Right ventricle myocardium superior (tissue), 1 donor: ENCODE results near the gene MORC4. TPM values are rescaled to one million over a fixed set of nuclear protein-coding genes. Genes with fewer than 3 reads are reported as not detected.

Experiments
- ATAC-seq: fragments of 200-7000 bp; cut with Tn5 transposase; one replicate; pipeline ENCODE4 v1.9.1; 2020; ENCODE audit warnings: mild to moderate bottlenecking; ENCODE audit not compliant: poor library complexity
- DNase-seq: peaks from one replicate; pipeline ENCODE4 v3.0.0-alpha.2; 2020
- intact Hi-C: fragments of 100-400 bp; cut with DNase I; formaldehyde crosslinking; loops from one replicate; pipeline ENCODE4 v1.11.2; 2022
- total RNA-seq: library from RNA; stranded (reverse); fragmentation: NEBNext Ultra II Directional; extraction: Animal tissue kit (Norgen Biotek cat#: 25700); gene quantifications from one replicate; pipeline ENCODE4 v1.2.1, GENCODE V29; 2021
- donor health status: DM: no; HTN: yes; CAD: no; lungs with severe emphysema.

The MORC4 gene
- total RNA-seq, 1 donor from 2014 or later: 2.4 TPM

- intact Hi-C loops: no loop called here
- no peak for DNase-seq
- ATAC-seq: no peak
Observed at GRCh38 chrX:106955004-106955772, 44.8 kb downstream of the MORC4 start.

- ATAC-seq: no peak
- intact Hi-C loops: no loop called here
- DNase-seq: no peak
Observed at GRCh38 chrX:106954041-106954440, 46.0 kb downstream of the MORC4 start.

- intact Hi-C loops: no loop called here
Observed at GRCh38 chrX:106952988-106953387, 47.0 kb downstream of the MORC4 start.

GRCh38 chrX:106952538-106952937 is 47.5 kb downstream of the MORC4 start:
- ATAC-seq (no peak), DNase-seq (no peak)
- intact Hi-C loops: no loop called here

More at GRCh38 chrX:106952988-106953387, 47.0 kb downstream of the MORC4 start:
- DNase-seq: no peak
- no peak for ATAC-seq

- intact Hi-C loops: no loop called here
- DNase-seq (no peak), ATAC-seq (no peak)
Observed at GRCh38 chrX:106952089-106952488, 47.9 kb downstream of the MORC4 start.

GRCh38 chrX:106951230-106951629 is 48.8 kb downstream of the MORC4 start:
- intact Hi-C loops: no loop called here
- DNase-seq (no peak), ATAC-seq (no peak)

GRCh38 chrX:106950381-106950780 is 49.6 kb downstream of the MORC4 start:
- intact Hi-C loops: no loop called here
- ATAC-seq (no peak), DNase-seq (no peak)

GRCh38 chrX:106949366-106949765 is 50.6 kb downstream of the MORC4 start:
- DNase-seq: no peak
- no peak for ATAC-seq
- intact Hi-C loops: no loop called here

GRCh38 chrX:106948641-106949040 is 51.4 kb downstream of the MORC4 start:
- DNase-seq (no peak), ATAC-seq (no peak)
- intact Hi-C loops: no loop called here

GRCh38 chrX:106946464-106946863 is 53.5 kb downstream of the MORC4 start:
- no peak for DNase-seq
- intact Hi-C loops: no loop called here
- ATAC-seq: no peak

- DNase-seq (no peak), ATAC-seq (no peak)
- intact Hi-C loops: no loop called here
Observed at GRCh38 chrX:106940068-106940467, 59.9 kb downstream of the MORC4 start.

GRCh38 chrX:106939566-106939965 is 60.4 kb downstream of the MORC4 start:
- intact Hi-C loops: no loop called here
- no peak for ATAC-seq
- DNase-seq: no peak

- ATAC-seq (no peak), DNase-seq (no peak)
- intact Hi-C loops: no loop called here
Observed at GRCh38 chrX:106936246-106936645, 63.8 kb downstream of the MORC4 start.

GRCh38 chrX:106935175-106935574 is 64.8 kb downstream of the MORC4 start:
- ATAC-seq (no peak), DNase-seq (no peak)
- intact Hi-C loops: no loop called here

- no peak for DNase-seq
Observed at GRCh38 chrX:106933538-106933961, 66.5 kb downstream of the MORC4 start.

GRCh38 chrX:106932960-106933537 is 67.0 kb downstream of the MORC4 start:
- DNase-seq (no peak), ATAC-seq (peak; percentile 64)
- intact Hi-C loops: no loop called here

More at GRCh38 chrX:106933538-106933961, 66.5 kb downstream of the MORC4 start:
- peak; percentile 52 for ATAC-seq
- intact Hi-C loops: no loop called here

- DNase-seq: no peak
- intact Hi-C loops: no loop called here
- ATAC-seq: no peak
Observed at GRCh38 chrX:106932492-106932923, 67.5 kb downstream of the MORC4 start.

GRCh38 chrX:106931831-106932491 is 68.1 kb downstream of the MORC4 start:
- no peak for ATAC-seq
- DNase-seq: no peak
- intact Hi-C loops: no loop called here

- DNase-seq (no peak), ATAC-seq (no peak)
- intact Hi-C loops: no loop called here
Observed at GRCh38 chrX:106928227-106928626, 71.8 kb downstream of the MORC4 start.

GRCh38 chrX:106927700-106928099 is 72.3 kb downstream of the MORC4 start:
- no peak for DNase-seq
- intact Hi-C loops: no loop called here
- no peak for ATAC-seq
